ELR (cell line): ENCODE results near the gene AGPAT1.
A peak's percentile ranks its signal among the peaks of the same experiment; 100 is the strongest.
"Not testable (repeated sequence)": the region's sequence is repeated elsewhere in the genome, so short reads cannot be mapped to it uniquely, and the experiment has no call there.

Experiments used
- DNase-seq: peaks from one replicate; pipeline ENCODE4 v3.0.0-alpha.2; 2015; ENCODE audit warnings: low read depth

Gene AGPAT1

GRCh38 chr6:32198866-32199265, 23.0 kb upstream of the AGPAT1 start:
- DNase-seq, result no peak

- DNase-seq, result no peak
Measured at GRCh38 chr6:32198345-32198696, 22.4 kb upstream of the AGPAT1 start.

- DNase-seq, result no peak
Measured at GRCh38 chr6:32196682-32197616, 21.1 kb upstream of the AGPAT1 start.

GRCh38 chr6:32195902-32196681, 20.2 kb upstream of the AGPAT1 start:
- DNase-seq, result peak; percentile 93

GRCh38 chr6:32195652-32195901, 19.7 kb upstream of the AGPAT1 start:
- peak; percentile 100 for DNase-seq

GRCh38 chr6:32194825-32195651, 19.2 kb upstream of the AGPAT1 start:
- DNase-seq, result peak; percentile 74

- DNase-seq, result no peak
Measured at GRCh38 chr6:32194388-32194787, 18.5 kb upstream of the AGPAT1 start.

- not testable (repeated sequence) for DNase-seq
Measured at GRCh38 chr6:32193096-32193495, 17.2 kb upstream of the AGPAT1 start.

- DNase-seq, result peak; percentile 68
Measured at GRCh38 chr6:32192608-32193039, 16.7 kb upstream of the AGPAT1 start, which contains the start of gene GPSM3. Gene GPSM3 (minus strand): TSS chr6:32192643. CDS start chr6:32192513, 130 bp downstream.

- no peak for DNase-seq
Measured at GRCh38 chr6:32191696-32192607, 16.1 kb upstream of the AGPAT1 start.

GRCh38 chr6:32190911-32191677, 15.2 kb upstream of the AGPAT1 start:
- no peak for DNase-seq

GRCh38 chr6:32190054-32190851, 14.4 kb upstream of the AGPAT1 start, which contains the start of gene PBX2:
Gene PBX2 (minus strand): TSS chr6:32190202. CDS start chr6:32189915, 287 bp downstream.
- peak; percentile 89 for DNase-seq

- no peak for DNase-seq
Measured at GRCh38 chr6:32189742-32190053, 13.8 kb upstream of the AGPAT1 start.

GRCh38 chr6:32189069-32189741, 13.3 kb upstream of the AGPAT1 start:
- peak; percentile 25 for DNase-seq

GRCh38 chr6:32188381-32189068, 12.6 kb upstream of the AGPAT1 start:
- DNase-seq, result peak; percentile 12

- DNase-seq, result not testable (repeated sequence)
Measured at GRCh38 chr6:32187725-32188380, 12.0 kb upstream of the AGPAT1 start.

GRCh38 chr6:32187009-32187709, 11.3 kb upstream of the AGPAT1 start:
- no peak for DNase-seq
